Measurements from ENCODE around the gene HACE1.

GRCh38 chr6:104784884-104785283 is 74.8 kb downstream of the HACE1 start:
- TF ChIP-seq POLR2A (IDR thresholded peaks at IDR 0.05; ENCODE audit: low read depth, low read length) (no peak), TAF1 (IDR thresholded peaks at IDR 0.05; ENCODE audit: low read depth, low read length) (no peak), POLR2AphosphoS5 (IDR thresholded peaks at IDR 0.05; ENCODE audit: low read depth, low read length) (no peak)
